ENCODE data around the gene ZNF117. TPM values are rescaled to one million over a fixed set of nuclear protein-coding genes. Genes with fewer than 3 reads are reported as not detected.

ZNF117 gene
- total and polyA plus RNA-seq, 2 of the 8 experiments (the other 6 are each of a cell fraction or from before 2014, with no cell fraction given): 2.9 to 13.0 TPM

- no peak for TF ChIP-seq CHD7 (IDR thresholded peaks at IDR 0.05; ENCODE audit: insufficient replicate concordance, low read length)
These were observed 25.2 kb downstream of the ZNF117 start (continued) for GRCh38 chr7:64965594-64965993.
